ENCODE data around the gene ABCF1. TPM values are rescaled to one million over a fixed set of nuclear protein-coding genes. Genes with fewer than 3 reads are reported as not detected.

ABCF1 gene
- total RNA-seq, 4 donors from 2014 or later: 41.7 to 46.4 (median 45.0) TPM

DNA sequence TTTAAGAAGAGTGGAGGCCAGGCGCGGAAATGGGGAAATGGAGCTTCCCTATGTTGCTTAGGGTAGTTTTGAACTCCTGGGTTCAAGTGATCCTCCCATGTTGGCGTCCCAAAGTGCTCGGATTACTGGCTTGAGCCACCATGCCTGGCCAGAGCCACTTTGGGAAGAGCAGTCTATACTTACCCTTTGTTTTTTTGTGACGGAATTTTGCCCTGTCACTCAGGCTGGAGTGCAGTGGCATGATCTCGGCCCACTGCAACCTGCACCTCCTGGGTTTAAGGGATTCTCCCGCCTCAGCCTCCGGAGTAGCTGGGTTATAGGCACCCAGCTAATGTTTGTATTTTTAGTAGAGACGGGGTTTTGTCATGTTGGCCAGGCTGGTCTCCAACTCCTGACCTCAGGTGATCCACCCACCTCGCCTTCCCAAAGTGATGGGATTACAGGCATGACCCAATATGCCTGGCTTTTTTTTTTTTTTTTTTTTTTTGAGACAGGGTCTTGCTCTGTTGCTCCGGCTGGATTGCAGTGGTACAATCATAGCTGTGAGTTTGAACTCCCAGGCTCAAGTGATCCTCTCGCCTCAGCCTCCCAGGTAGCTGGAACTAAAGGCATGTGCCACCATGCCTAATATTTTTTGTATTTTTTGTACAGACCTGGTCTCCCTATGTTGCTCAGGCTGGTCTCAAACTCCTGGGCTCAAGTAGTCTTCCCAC lies 27.8 kb downstream of the ABCF1 start:
- Histone ChIP-seq H3K27ac (no peak overlapping the region), H3K9me3 (no peaks in the 10 kb centered on the region), H3K27me3 (no peaks in the 10 kb centered on the region), H3K36me3 (peaks cover 50% of the 10 kb centered on the region), H3K4me3 (no peak overlapping the region), H3K4me1 (peaks cover 4% of the 10 kb centered on the region)
- 65% methylated on average over 12 of the region's 12 CpGs for WGBS
- TF ChIP-seq POLR2AphosphoS5 (IDR thresholded peaks at IDR 0.05) (no peak), POLR2A (IDR thresholded peaks at IDR 0.05) (no peak)
- no peak for DNase-seq (ENCODE audit: low spot score in 2 of 2)

DNA sequence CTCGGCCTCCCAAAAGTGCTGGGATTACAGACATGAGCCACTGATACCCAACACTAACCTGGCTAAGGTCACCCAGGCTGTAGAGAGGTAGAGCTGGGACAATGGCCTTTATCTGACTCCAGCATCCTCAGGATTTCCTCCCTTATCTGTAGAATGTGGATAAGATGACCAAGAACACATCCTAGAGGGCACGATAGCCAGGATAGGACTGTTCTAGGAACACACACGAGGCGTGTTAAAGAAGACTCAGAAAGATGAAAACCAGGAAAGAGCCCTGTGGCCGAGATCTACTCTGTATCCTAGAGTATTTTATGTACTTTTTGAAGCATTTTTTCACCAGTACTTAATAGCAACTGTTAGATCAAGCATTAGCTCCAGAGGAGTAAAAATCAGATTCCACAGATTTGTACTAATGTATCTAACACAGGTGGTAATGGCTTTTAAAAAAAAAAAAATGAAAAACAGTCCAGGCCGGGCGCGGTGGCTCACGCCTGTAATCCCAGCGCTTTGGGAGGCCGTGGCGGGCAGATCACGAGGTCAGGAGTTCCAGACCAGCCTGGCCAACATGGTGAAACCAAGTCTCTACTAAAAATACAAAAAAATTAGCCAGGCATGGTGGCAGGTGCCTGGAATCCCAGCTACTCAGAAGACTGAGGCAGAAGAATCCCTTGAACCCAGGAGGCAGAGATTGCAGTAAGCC lies 28.5 kb downstream of the ABCF1 start:
- TF ChIP-seq POLR2A (IDR thresholded peaks at IDR 0.05) (no peak), POLR2AphosphoS5 (IDR thresholded peaks at IDR 0.05) (no peak), EP300 (IDR thresholded peaks at IDR 0.05) (no peak)
- TF ChIP-seq, protein P1, sequence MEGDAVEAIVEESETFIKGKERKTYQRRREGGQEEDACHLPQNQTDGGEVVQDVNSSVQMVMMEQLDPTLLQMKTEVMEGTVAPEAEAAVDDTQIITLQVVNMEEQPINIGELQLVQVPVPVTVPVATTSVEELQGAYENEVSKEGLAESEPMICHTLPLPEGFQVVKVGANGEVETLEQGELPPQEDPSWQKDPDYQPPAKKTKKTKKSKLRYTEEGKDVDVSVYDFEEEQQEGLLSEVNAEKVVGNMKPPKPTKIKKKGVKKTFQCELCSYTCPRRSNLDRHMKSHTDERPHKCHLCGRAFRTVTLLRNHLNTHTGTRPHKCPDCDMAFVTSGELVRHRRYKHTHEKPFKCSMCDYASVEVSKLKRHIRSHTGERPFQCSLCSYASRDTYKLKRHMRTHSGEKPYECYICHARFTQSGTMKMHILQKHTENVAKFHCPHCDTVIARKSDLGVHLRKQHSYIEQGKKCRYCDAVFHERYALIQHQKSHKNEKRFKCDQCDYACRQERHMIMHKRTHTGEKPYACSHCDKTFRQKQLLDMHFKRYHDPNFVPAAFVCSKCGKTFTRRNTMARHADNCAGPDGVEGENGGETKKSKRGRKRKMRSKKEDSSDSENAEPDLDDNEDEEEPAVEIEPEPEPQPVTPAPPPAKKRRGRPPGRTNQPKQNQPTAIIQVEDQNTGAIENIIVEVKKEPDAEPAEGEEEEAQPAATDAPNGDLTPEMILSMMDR (IDR thresholded peaks at IDR 0.05): no peak
- Histone ChIP-seq H3K36me3 (peaks cover 50% of the 10 kb centered on the region), H3K4me1 (peaks cover 4% of the 10 kb centered on the region), H3K27ac (no peak overlapping the region), H3K9me3 (no peaks in the 10 kb centered on the region), H3K4me3 (no peak overlapping the region), H3K27me3 (no peaks in the 10 kb centered on the region)
- WGBS: 81% methylated on average over 13 of the region's 13 CpGs
- no peak for DNase-seq (ENCODE audit: low spot score in 2 of 2)

DNA sequence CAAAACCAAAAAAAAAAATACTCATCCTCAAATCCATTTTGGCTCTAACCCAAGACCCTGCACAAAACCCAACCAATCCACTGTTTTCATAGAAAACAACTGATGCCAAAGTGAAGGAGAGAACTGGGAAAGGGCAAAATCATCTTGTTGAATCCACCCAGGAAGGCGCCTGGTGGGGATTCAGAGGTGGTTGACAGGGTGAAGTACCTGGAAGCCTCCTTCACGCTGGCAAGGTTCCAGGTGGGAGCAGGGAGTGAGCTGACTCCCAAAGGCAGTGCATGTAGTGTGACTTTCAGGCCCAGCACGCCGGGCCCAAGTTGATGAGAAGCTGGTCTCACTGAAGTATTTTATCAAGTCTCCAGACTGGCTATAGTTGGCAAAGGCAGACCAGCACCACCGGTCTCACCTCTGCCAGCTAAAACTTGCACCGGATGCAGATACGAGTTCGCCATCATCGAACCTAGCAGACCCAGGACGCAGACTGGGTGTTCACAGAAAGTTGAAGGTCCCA lies 29.3 kb downstream of the ABCF1 start:
- no peaks in the 10 kb centered on the region for H3K27me3 ChIP-seq
- H3K36me3 ChIP-seq: peaks cover 54% of the 10 kb centered on the region
- no peak overlapping the region for H3K27ac ChIP-seq
- TF ChIP-seq EP300 (IDR thresholded peaks at IDR 0.05) (no peak), POLR2A (IDR thresholded peaks at IDR 0.05) (no peak), POLR2AphosphoS5 (IDR thresholded peaks at IDR 0.05) (no peak)
- TF ChIP-seq, protein P1 (IDR thresholded peaks at IDR 0.05): no peak
- no peaks in the 10 kb centered on the region for H3K9me3 ChIP-seq
- H3K4me3 ChIP-seq: no peak overlapping the region
- 71% methylated on average over 10 of the region's 10 CpGs for WGBS
- H3K4me1 ChIP-seq: peaks cover 4% of the 10 kb centered on the region
- no peak for DNase-seq (ENCODE audit: low spot score in 2 of 2)

DNA sequence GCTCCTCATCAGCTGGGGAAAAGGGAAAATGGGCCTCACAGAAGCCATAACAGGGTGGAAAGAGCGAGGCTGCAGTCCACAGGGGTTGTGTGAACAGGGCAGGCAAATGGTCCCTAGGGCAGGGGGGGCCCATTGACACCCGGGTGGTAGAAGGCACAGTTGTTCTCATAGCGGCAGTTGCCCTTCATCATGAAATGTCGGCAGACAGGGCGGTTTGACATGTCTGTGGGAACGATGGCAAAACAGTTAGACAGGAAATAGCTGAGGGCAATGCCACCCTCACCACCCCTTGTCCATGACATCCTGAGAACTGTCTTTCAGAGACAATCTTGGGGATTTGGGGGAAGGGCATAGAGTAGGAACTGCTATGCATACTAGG lies 30.2 kb downstream of the ABCF1 start:
- no peak overlapping the region for H3K4me3 ChIP-seq
- 56% methylated on average over 6 of the region's 6 CpGs for WGBS
- H3K36me3 ChIP-seq: peaks cover 63% of the 10 kb centered on the region
- no peak overlapping the region for H3K27ac ChIP-seq
- H3K27me3 ChIP-seq: no peaks in the 10 kb centered on the region
- no peak for DNase-seq (ENCODE audit: low spot score in 2 of 2)
- H3K4me1 ChIP-seq: peaks cover 4% of the 10 kb centered on the region
- no peaks in the 10 kb centered on the region for H3K9me3 ChIP-seq
- TF ChIP-seq, protein P1 (IDR thresholded peaks at IDR 0.05): no peak
- TF ChIP-seq POLR2AphosphoS5 (IDR thresholded peaks at IDR 0.05) (no peak), EP300 (IDR thresholded peaks at IDR 0.05) (no peak), POLR2A (IDR thresholded peaks at IDR 0.05) (no peak)

DNA sequence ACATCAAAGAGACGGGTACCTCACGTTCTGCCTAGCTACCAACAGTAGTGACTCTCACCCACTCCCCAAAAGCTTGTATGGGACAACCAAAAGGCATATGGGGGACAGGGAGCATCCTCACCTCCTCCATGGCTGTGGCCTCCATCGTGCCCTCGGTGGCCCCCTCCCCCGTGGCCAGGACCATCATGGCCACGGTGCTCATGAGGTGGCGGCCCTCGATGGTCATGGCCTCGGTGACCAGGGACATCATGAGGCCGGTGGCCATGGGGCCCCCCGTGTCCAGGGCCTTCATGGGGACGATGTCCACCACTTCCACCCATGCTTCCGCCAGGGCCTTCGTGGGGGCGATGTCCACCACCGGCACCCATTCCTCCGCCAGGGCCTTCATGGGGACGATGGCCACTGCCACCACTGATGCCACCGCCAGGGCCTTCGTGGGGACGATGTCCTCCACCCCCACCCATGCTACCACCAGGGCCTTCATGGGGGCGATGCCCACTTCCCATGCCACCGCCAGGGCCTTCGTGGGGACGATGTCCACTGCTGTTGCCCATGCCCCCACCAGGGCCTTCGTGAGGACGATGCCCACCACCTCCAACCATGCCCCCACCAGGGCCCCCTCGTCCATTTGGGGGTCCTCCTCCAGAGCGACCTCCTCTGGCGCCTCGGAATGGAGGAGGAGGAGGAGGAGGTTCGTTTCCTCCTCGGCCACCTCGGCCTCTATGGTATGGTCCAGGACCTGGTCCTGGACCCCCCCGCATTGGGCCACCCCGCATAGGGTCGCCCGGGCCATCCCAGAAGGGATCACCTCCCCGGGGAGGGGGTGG lies 30.8 kb downstream of the ABCF1 start:
- Histone ChIP-seq H3K4me3 (no peak overlapping the region), H3K36me3 (peaks cover 69% of the 10 kb centered on the region), H3K27ac (no peak overlapping the region), H3K4me1 (peaks cover 4% of the 10 kb centered on the region), H3K27me3 (no peaks in the 10 kb centered on the region), H3K9me3 (no peaks in the 10 kb centered on the region)
- no peak for DNase-seq (ENCODE audit: low spot score in 2 of 2)
- TF ChIP-seq EP300 (IDR thresholded peaks at IDR 0.05) (no peak), POLR2AphosphoS5 (IDR thresholded peaks at IDR 0.05) (no peak), POLR2A (IDR thresholded peaks at IDR 0.05) (no peak)
- TF ChIP-seq, protein P1 (IDR thresholded peaks at IDR 0.05): no peak
- 88% methylated on average over 22 of the region's 39 CpGs for WGBS

All from suprapubic skin (tissue), 4 donors.